PFSK-1 (cell line): Measurements from ENCODE around the gene PTPRN.

Experiments used
- POLR2AphosphoS5 ChIP-seq: IDR thresholded peaks from 2 replicates; pipeline ENCODE4 v1.6.1; 2012; ENCODE audit warnings: low read depth, mild to moderate bottlenecking, control low read depth, low read length, moderate library complexity
- SIN3A ChIP-seq: IDR thresholded peaks from 2 replicates; pipeline ENCODE4 v1.6.1; 2012; ENCODE audit warnings: mild to moderate bottlenecking, low read length, moderate library complexity, borderline replicate concordance; ENCODE audit not compliant: insufficient read depth
- TAF1 ChIP-seq: IDR thresholded peaks from 2 replicates; pipeline ENCODE4 v1.6.1; 2012; ENCODE audit warnings: low read length, control low read depth, borderline replicate concordance; ENCODE audit not compliant: insufficient read depth

DNA sequence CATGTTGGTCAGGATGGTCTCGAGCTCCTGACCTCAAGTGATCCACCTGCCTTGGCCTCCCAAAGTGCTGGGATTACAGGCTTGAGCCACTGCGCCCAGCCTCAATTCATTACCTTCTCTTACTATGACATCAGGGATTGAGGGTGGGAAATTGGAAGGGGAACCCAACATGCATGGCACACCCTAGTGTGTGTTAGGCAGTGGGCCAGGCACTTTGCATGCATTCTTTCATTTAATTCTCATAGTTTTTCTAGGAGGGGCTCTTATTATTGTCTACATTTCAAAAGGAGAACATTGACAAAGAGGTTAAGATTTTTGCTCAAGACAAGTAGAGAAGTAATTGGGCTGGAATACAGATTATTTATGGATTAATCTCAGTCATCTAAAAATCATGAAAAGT is 40.9 kb downstream of the PTPRN start:
- TF ChIP-seq SIN3A (no peak), POLR2AphosphoS5 (no peak), TAF1 (no peak)
